H1 (cell line): Measurements from ENCODE around the gene ORAI3. TPM values are rescaled to one million over a fixed set of nuclear protein-coding genes. Genes with fewer than 3 reads are reported as not detected.

Source experiments
- CTCF ChIA-PET: fragments of 300-600 bp; sonication (Branson Sonifier 250); formaldehyde crosslinking; loops from one replicate; lab custom pipeline; 2021; ENCODE audit not compliant: partially characterized antibody; lab: Charles Lee
- POLR2A ChIA-PET: fragments of 300-600 bp; sonication (Branson Sonifier 250); formaldehyde crosslinking; loops from one replicate; lab custom pipeline; 2021; ENCODE audit warnings: inconsistent platforms; ENCODE audit not compliant: partially characterized antibody; lab: Charles Lee
- DNase-seq, 2 experiments: peaks; one replicate each; pipeline versions ENCODE4 v3.0.0 to v3.0.0-alpha.2; 2010 to 2022; ENCODE audit warnings: low spot score in 2 of 2, low read depth in 1 of 2, mixed read lengths in 1 of 2
- FAIRE-seq: peaks from 2 replicates; lab custom pipeline; 2011; peaks lifted over from hg19 to GRCh38; lab: Jason Lieb, UNC
- H2AFZ ChIP-seq: 2 replicates; pipeline ENCODE4 v1.8.1; 2012; ENCODE audit warnings: low read length, inconsistent platforms
- H2AK5ac ChIP-seq: 2 replicates; pipeline ENCODE4 v1.6.1; 2013; ENCODE audit warnings: low read depth, low read length
- H2BK120ac ChIP-seq: replicated peaks from 2 replicates; pipeline ENCODE3; 2013; ENCODE audit warnings: low read depth, low read length, inconsistent platforms
- H2BK12ac ChIP-seq: 2 replicates; pipeline ENCODE4 v1.6.1; 2013; ENCODE audit warnings: low read depth, low read length
- H2BK15ac ChIP-seq: 2 replicates; pipeline ENCODE4 v1.6.1; 2013; ENCODE audit warnings: low read length
- H2BK20ac ChIP-seq: 2 replicates; pipeline ENCODE4 v1.6.1; 2013; ENCODE audit warnings: low read length
- H2BK5ac ChIP-seq: 2 replicates; pipeline ENCODE4 v1.6.1; 2013; ENCODE audit warnings: low read depth, low read length
- H3K14ac ChIP-seq: 2 replicates; pipeline ENCODE4 v1.6.1; 2013; ENCODE audit warnings: inconsistent platforms; ENCODE audit not compliant: insufficient read length
- H3K18ac ChIP-seq: 2 replicates; pipeline ENCODE4 v1.6.1; 2013; ENCODE audit warnings: low read length; ENCODE audit errors: extremely low read depth
- H3K23ac ChIP-seq: 2 replicates; pipeline ENCODE4 v1.6.1; 2013; ENCODE audit warnings: inconsistent platforms; ENCODE audit not compliant: insufficient read length
- H3K23me2 ChIP-seq: 2 replicates; pipeline ENCODE4 v1.6.1; 2013; ENCODE audit warnings: low read depth, low read length
- H3K27ac ChIP-seq: 2 replicates; pipeline ENCODE4 v1.6.1; 2011; ENCODE audit warnings: low read depth, low read length, inconsistent platforms
- H3K27me3 ChIP-seq, 4 experiments: replicated peaks in 1 of 4; 1 replicate in 1 of 4; 2 replicates in 3 of 4; pipeline versions ENCODE4 v1.6.1 to v1.8.1; 2011 to 2013; ENCODE audit warnings: low read length in 3 of 4, mild to moderate bottlenecking in 3 of 4, inconsistent platforms in 2 of 4, mixed read lengths in 2 of 4, moderate library complexity in 1 of 4; ENCODE audit not compliant: control insufficient read depth in 3 of 4, insufficient read depth in 3 of 4; ENCODE audit errors: extremely low read depth in 1 of 4
- H3K36me3 ChIP-seq, 4 experiments: 2 replicates each; pipeline versions ENCODE4 v1.6.1 to v1.8.1; 2011 to 2013; ENCODE audit warnings: mild to moderate bottlenecking in 4 of 4, low read length in 3 of 4, moderate library complexity in 2 of 4, control low read depth in 1 of 4, inconsistent platforms in 1 of 4; ENCODE audit not compliant: insufficient read depth in 4 of 4, control insufficient read depth in 2 of 4
- H3K4ac ChIP-seq: replicated peaks from 2 replicates; pipeline ENCODE3; 2013; ENCODE audit warnings: low read length, low read depth, mixed read lengths, inconsistent platforms; ENCODE audit not compliant: insufficient read length
- H3K4me1 ChIP-seq, 4 experiments: replicated peaks in 1 of 4; 1 replicate in 1 of 4; 2 replicates in 3 of 4; pipeline versions ENCODE4 v1.6.1 to v1.8.1; 2011 to 2013; ENCODE audit warnings: low read length in 3 of 4, inconsistent platforms in 2 of 4, mixed read lengths in 1 of 4; ENCODE audit not compliant: insufficient read depth in 4 of 4, control insufficient read depth in 3 of 4
- H3K4me2 ChIP-seq, 2 experiments: 2 replicates each; pipeline versions ENCODE4 v1.6.1 to v1.8.1; 2011 to 2013; ENCODE audit warnings: low read depth in 2 of 2, low read length in 2 of 2, control low read depth in 1 of 2, inconsistent platforms in 1 of 2, mild to moderate bottlenecking in 1 of 2; ENCODE audit not compliant: insufficient read depth in 1 of 2
- H3K4me3 ChIP-seq, 4 experiments: fragments of 200-600, 300-600 bp in 1 of 4; sonication (generic), shearing (Covaris generic), sonication (Bioruptor Twin) in 1 of 4; 2 replicates each; pipeline versions ENCODE4 v1.5.1 to v1.8.1; 2011 to 2016; ENCODE audit warnings: low read length in 4 of 4, low read depth in 3 of 4, control low read depth in 2 of 4, inconsistent platforms in 2 of 4, mild to moderate bottlenecking in 2 of 4, mixed read lengths in 1 of 4, moderate library complexity in 1 of 4; ENCODE audit not compliant: insufficient read depth in 2 of 4; ENCODE audit errors: extremely low read depth in 1 of 4
- H3K56ac ChIP-seq: replicated peaks from 2 replicates; pipeline ENCODE3; 2013; ENCODE audit warnings: low read depth, mild to moderate bottlenecking, mixed read lengths, low read length, inconsistent platforms; ENCODE audit not compliant: insufficient read length
- H3K79me1 ChIP-seq: 2 replicates; pipeline ENCODE4 v1.6.1; 2013; ENCODE audit warnings: low read depth, low read length, control low read depth
- H3K79me2 ChIP-seq, 2 experiments: 2 replicates each; pipeline versions ENCODE4 v1.6.1 to v1.8.1; 2012 to 2013; ENCODE audit warnings: low read length in 2 of 2, mild to moderate bottlenecking in 2 of 2, inconsistent platforms in 1 of 2; ENCODE audit not compliant: insufficient read depth in 2 of 2, control insufficient read depth in 1 of 2
- H3K9ac ChIP-seq, 4 experiments: replicated peaks in 1 of 4; 1 replicate in 1 of 4; 2 replicates in 3 of 4; pipeline versions ENCODE4 v1.6.1 to v1.8.1; 2011 to 2013; ENCODE audit warnings: low read depth in 3 of 4, low read length in 3 of 4, control low read depth in 2 of 4, mild to moderate bottlenecking in 2 of 4, moderate library complexity in 2 of 4, inconsistent platforms in 1 of 4; ENCODE audit errors: extremely low read depth in 1 of 4
- H3K9me3 ChIP-seq, 2 experiments: 2 replicates each; pipeline versions ENCODE4 v1.6.1 to v1.8.1; 2012 to 2013; ENCODE audit warnings: mild to moderate bottlenecking in 2 of 2, moderate library complexity in 2 of 2, control low read depth in 1 of 2, inconsistent platforms in 1 of 2, low read depth in 1 of 2, low read length in 1 of 2, mixed read lengths in 1 of 2; ENCODE audit not compliant: insufficient read depth in 2 of 2
- H4K20me1 ChIP-seq, 2 experiments: replicated peaks in 1 of 2; 2 replicates each; pipeline versions ENCODE3 to v1.8.1; 2011 to 2013; ENCODE audit warnings: inconsistent platforms in 2 of 2, low read length in 2 of 2, mild to moderate bottlenecking in 1 of 2; ENCODE audit not compliant: insufficient read depth in 2 of 2, control insufficient read depth in 1 of 2
- H4K5ac ChIP-seq: 2 replicates; pipeline ENCODE4 v1.6.1; 2013; ENCODE audit warnings: low read length, low read depth, mixed read lengths, inconsistent platforms; ENCODE audit not compliant: insufficient read length
- H4K8ac ChIP-seq: 2 replicates; pipeline ENCODE4 v1.8.0; 2013; ENCODE audit warnings: mild to moderate bottlenecking, moderate library complexity, low read length, inconsistent platforms; ENCODE audit not compliant: insufficient read depth; ENCODE audit errors: extremely low read depth
- H4K91ac ChIP-seq: replicated peaks from 2 replicates; pipeline ENCODE3; 2013; ENCODE audit warnings: low read length, mixed read lengths, inconsistent platforms; ENCODE audit not compliant: insufficient read length
- CBX5 ChIP-seq: fragments of 300-800, 300-1000 bp; sonication (generic); IDR thresholded peaks from 2 replicates; pipeline ENCODE4 v1.7.1; 2016; ENCODE audit warnings: antibody characterized with exemption, low read length, low read depth
- CHD1 ChIP-seq: IDR thresholded peaks from 2 replicates; pipeline ENCODE4 v1.6.1; 2012; ENCODE audit warnings: low read depth, low read length, improper control_type of control experiment
- GABPA ChIP-seq: IDR thresholded peaks from 2 replicates; pipeline ENCODE4 v1.6.1; 2011; ENCODE audit warnings: mild to moderate bottlenecking, low read length, moderate library complexity, borderline replicate concordance; ENCODE audit not compliant: insufficient read depth
- RXRA ChIP-seq: IDR thresholded peaks from 2 replicates; pipeline ENCODE4 v1.6.1; 2011; ENCODE audit warnings: low read depth, mild to moderate bottlenecking, low read length, moderate library complexity; ENCODE audit not compliant: insufficient read depth
- TEAD4 ChIP-seq: IDR thresholded peaks from 2 replicates; pipeline ENCODE4 v1.6.1; 2012; ENCODE audit warnings: low read depth, low read length, inconsistent platforms, mixed read lengths
- WGBS, 2 experiments: shearing (Covaris generic) in 1 of 2; methylation state at CpG; one replicate each; pipeline versions ENCODE4 v1.1.6 to v1.1.7; 2013 to 2015; ENCODE audit warnings: low lambda C conversion rate in 2 of 2, mixed read lengths in 2 of 2, inconsistent platforms in 1 of 2, low coverage in 1 of 2, missing lambda C conversion rate in 1 of 2; ENCODE audit not compliant: insufficient replicate concordance in 2 of 2, insufficient coverage in 1 of 2, insufficient read length in 1 of 2; ENCODE audit errors: extremely low coverage in 1 of 2, missing lambda C conversion rate in 1 of 2; 5-methylcytosine and 5-hydroxymethylcytosine counted together
- polyA plus RNA-seq, 7 experiments: library from polyadenylated mRNA; depleted of rRNA in 3 of 7; stranded (reverse) in 5 of 7; unstranded in 2 of 7; fragments of >200 nt in 5 of 7; fragments of 200-250 nt in 2 of 7; gene quantifications; 1 replicate in 5 of 7; 2 replicates in 1 of 7; 4 replicates in 1 of 7; pipeline versions ENCODE4 v1.2.1 to v1.2.3, GENCODE V29; 2011 to 2013; ENCODE audit warnings: missing spikeins in 2 of 7, mixed read lengths in 2 of 7
- total RNA-seq: library from RNA; stranded (reverse); fragmentation: NEBNext Ultra II Directional; extraction: Animal tissue kit (Norgen Biotek cat#: 25700); gene quantifications from 2 replicates; pipeline ENCODE4 v1.2.1, GENCODE V29; 2021

ORAI3 gene
- total and polyA plus RNA-seq, 2 of the 8 experiments (the other 6 are each of a cell fraction or from before 2014, with no cell fraction given), result 8.7 to 24.5 TPM

DNA sequence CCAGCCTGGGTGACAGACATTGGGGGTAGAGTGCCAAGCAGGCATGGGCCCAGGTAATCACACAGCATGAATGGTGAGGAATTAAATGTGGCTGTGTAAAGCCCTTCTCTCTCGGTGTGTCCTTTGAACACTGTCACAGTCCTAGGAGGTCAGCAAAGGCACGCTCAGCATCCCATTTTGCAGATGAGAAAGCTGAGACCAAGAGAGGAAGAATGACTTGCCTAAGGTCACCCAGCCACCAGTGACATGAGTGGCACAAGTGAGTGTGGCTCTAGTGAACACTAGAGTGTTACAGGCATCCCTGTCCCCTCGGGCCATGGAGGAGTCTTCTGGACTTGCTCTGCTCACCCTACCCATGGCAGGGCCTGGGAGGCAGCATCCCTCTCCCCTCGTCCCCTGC, 41.8 kb upstream of the ORAI3 start:
- Histone ChIP-seq H3K14ac (no peak overlapping the region), H3K27me3 (0 out of 7 replicates have a peak, but pooled peaks cover 0 to 5% (median 0%) of the 10 kb centered on the region in 4 experiments), H3K23ac (no peak overlapping the region), H3K9ac (no peak overlapping the region), H2BK5ac (no peak overlapping the region), H2BK120ac (no peak overlapping the region), H2BK12ac (no peak overlapping the region), H2BK20ac (no peak overlapping the region), H3K4me2 (no peak overlapping the region), H4K8ac (no peak overlapping the region), H2BK15ac (no peak overlapping the region), H3K4me3 (no peak overlapping the region), H2AK5ac (no peak overlapping the region), H3K79me1 (no peaks in the 10 kb centered on the region), H3K4ac (no peak overlapping the region), H3K18ac (no peak overlapping the region), H3K56ac (no peak overlapping the region), H3K9me3 (no peaks in the 10 kb centered on the region), H3K79me2 (no peaks in the 10 kb centered on the region), H3K27ac (no peak overlapping the region), H4K5ac (no peak overlapping the region), H4K91ac (no peak overlapping the region), H3K36me3 (no peaks in the 10 kb centered on the region), H2AFZ (no peak overlapping the region), H3K4me1 (peaks cover 0 to 11% (median 9%) of the 10 kb centered on the region in 4 experiments; a peak in 6 of 7 replicates), H3K23me2 (no peaks in the 10 kb centered on the region; the same call in 1 of the 2 replicates), H4K20me1 (no peaks in the 10 kb centered on the region)
- FAIRE-seq (no peak), DNase-seq (no peak)
- ChIA-PET CTCF (interaction anchor here (1.2 to 3.1 kb wide), 3 partner anchors 35 to 64 kb away, joined by 3 to 11 read pairs (median 4); no protein-coding TSS in a partner anchor), POLR2A (interaction anchor here (0.8 to 1.5 kb wide), 3 partner anchors 14 to 273 kb away, joined by 3 to 4 read pairs (median 4); no protein-coding TSS in a partner anchor)
- 87% methylated on average over 4 of the region's 4 CpGs; no CpG with 5 or more reads in 1 of the 2 experiments for WGBS, 2 experiments
- TF ChIP-seq CHD1 (no peak), TEAD4 (no peak), RXRA (no peak), GABPA (no peak), CBX5 (no peak)
